GM18526 (cell line): ENCODE results near the gene ANKRD55.

Source experiments
- POLR2A ChIP-seq: IDR thresholded peaks from 3 replicates; pipeline ENCODE4 v1.6.1; 2011; ENCODE audit not compliant: insufficient read length; ENCODE audit errors: extremely low read depth

Gene ANKRD55

GRCh38 chr5:56076486-56076885 lies 156.6 kb downstream of the ANKRD55 start:
- TF ChIP-seq POLR2A: no peak

GRCh38 chr5:56075361-56075760 lies 157.8 kb downstream of the ANKRD55 start:
- TF ChIP-seq POLR2A: no peak

GRCh38 chr5:56072863-56073766 lies 160.0 kb downstream of the ANKRD55 start:
- TF ChIP-seq POLR2A: no peak

GRCh38 chr5:56071470-56071869 lies 161.7 kb downstream of the ANKRD55 start:
- TF ChIP-seq POLR2A: no peak

- TF ChIP-seq POLR2A: no peak
These were observed 162.2 kb downstream of the ANKRD55 start for GRCh38 chr5:56070851-56071465.

- TF ChIP-seq POLR2A: no peak
These were observed 163.4 kb downstream of the ANKRD55 start for GRCh38 chr5:56069652-56070226.

GRCh38 chr5:56066931-56067450 lies 166.1 kb downstream of the ANKRD55 start:
- no peak for TF ChIP-seq POLR2A

GRCh38 chr5:56064984-56065383 lies 168.1 kb downstream of the ANKRD55 start:
- no peak for TF ChIP-seq POLR2A

- TF ChIP-seq POLR2A: no peak
These were observed 172.6 kb downstream of the ANKRD55 start for GRCh38 chr5:56060276-56061110.

GRCh38 chr5:56059854-56060253 lies 173.3 kb downstream of the ANKRD55 start:
- TF ChIP-seq POLR2A: no peak

GRCh38 chr5:56056875-56057274 lies 176.3 kb downstream of the ANKRD55 start:
- no peak for TF ChIP-seq POLR2A

- no peak for TF ChIP-seq POLR2A
These were observed 177.3 kb downstream of the ANKRD55 start for GRCh38 chr5:56055859-56056258.

GRCh38 chr5:56055287-56055686 lies 177.8 kb downstream of the ANKRD55 start:
- TF ChIP-seq POLR2A: no peak

- TF ChIP-seq POLR2A: no peak
These were observed 178.5 kb downstream of the ANKRD55 start for GRCh38 chr5:56054666-56055065.

- no peak for TF ChIP-seq POLR2A
These were observed 179.8 kb downstream of the ANKRD55 start for GRCh38 chr5:56053363-56053762.
